Mononuclear cell (primary cell): Measurements from ENCODE around the gene PRRC2A. TPM values are rescaled to one million over a fixed set of nuclear protein-coding genes. Genes with fewer than 3 reads are reported as not detected.

ENCODE experiments used
- H3K27me3 ChIP-seq: 2 replicates; pipeline ENCODE4 v1.6.0; 2011; ENCODE audit warnings: low read length, control low read depth; ENCODE audit not compliant: insufficient read depth
- H3K4me1 ChIP-seq: 2 replicates; pipeline ENCODE4 v1.5.1; 2011; ENCODE audit warnings: mild to moderate bottlenecking, low read length, control low read depth; ENCODE audit not compliant: insufficient read depth
- H3K4me3 ChIP-seq: 2 replicates; pipeline ENCODE4 v1.5.1; 2011; ENCODE audit warnings: mild to moderate bottlenecking, low read length, moderate library complexity
- H3K9me3 ChIP-seq: 2 replicates; pipeline ENCODE4 v1.5.1; 2011; ENCODE audit warnings: low read depth, mild to moderate bottlenecking, control low read depth, low read length
- total RNA-seq: library from RNA; depleted of rRNA; stranded (reverse); fragments of >200 nt; gene quantifications from one replicate; pipeline ENCODE4 v1.2.3, GENCODE V29; 2012

PRRC2A gene
- total RNA-seq, 1 donor = 67.0 TPM

DNA sequence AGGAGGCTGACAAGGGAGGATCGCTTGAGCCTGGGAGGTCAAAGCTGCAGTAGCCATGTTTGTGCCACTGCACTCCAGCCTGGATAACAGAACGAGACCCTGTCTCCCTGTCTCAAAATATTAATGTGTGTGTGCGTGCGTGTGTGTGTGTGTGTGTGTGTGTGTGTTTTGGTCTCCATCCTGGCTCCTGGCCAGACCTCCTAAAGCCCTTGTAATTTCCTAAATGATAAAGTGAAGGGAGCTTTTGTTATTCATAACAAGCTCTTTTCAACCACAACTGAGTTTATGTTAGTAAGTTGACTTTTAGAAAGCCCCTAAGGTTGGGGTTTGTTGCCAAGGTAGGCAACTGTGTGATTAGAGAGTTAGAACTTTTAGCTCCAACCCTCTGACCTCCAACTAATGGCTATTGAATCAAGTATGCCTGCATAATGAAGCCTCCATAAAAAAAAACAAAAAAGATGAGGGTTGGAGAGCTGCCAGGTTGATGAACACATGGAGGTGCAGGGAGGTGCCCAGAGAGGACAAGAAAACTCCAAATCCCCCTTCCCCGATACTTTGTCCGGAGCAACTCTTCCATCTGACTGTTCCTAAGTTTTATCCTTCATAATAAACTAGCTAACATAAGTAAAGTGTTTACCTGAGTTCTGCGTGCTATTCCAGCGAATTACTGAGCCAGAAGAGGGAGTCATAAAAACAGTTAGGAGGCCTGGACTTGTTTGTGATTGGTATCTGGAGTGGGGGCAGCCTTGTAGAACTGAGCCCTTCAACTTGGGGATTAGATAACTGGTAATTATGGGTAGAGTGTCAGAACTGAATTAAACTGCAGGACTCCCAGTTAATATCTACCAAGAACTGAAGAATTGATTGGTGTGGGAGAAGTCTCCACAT is 10.8 kb upstream of the PRRC2A start:
- no peaks in the 10 kb centered on the region for H3K27me3 ChIP-seq
- peaks cover 21% of the 10 kb centered on the region for H3K4me1 ChIP-seq
- H3K9me3 ChIP-seq = no peaks in the 10 kb centered on the region
- no peak overlapping the region for H3K4me3 ChIP-seq

DNA sequence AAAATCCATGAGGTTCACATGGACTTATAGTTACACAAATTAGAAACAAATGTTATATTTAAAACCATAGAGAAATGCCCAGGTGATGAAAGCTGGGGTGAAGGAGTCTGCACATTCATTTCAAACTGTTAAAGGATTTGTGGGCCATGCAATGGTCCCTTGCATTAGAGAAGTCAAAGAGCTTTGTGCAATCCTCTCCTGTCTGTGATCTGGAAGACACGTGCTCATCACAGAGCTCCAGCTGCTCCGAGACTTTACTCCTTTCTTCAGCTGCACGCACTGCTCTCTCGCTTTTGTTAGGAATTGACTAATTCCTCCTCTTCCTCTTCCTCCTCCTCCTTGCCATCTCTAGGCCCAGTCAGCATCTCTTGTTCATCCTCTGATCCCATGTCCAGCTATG is 9.5 kb upstream of the PRRC2A start:
- no peaks in the 10 kb centered on the region for H3K9me3 ChIP-seq
- no peak overlapping the region for H3K4me3 ChIP-seq
- H3K4me1 ChIP-seq = peaks cover 33% of the 10 kb centered on the region
- no peaks in the 10 kb centered on the region for H3K27me3 ChIP-seq

DNA sequence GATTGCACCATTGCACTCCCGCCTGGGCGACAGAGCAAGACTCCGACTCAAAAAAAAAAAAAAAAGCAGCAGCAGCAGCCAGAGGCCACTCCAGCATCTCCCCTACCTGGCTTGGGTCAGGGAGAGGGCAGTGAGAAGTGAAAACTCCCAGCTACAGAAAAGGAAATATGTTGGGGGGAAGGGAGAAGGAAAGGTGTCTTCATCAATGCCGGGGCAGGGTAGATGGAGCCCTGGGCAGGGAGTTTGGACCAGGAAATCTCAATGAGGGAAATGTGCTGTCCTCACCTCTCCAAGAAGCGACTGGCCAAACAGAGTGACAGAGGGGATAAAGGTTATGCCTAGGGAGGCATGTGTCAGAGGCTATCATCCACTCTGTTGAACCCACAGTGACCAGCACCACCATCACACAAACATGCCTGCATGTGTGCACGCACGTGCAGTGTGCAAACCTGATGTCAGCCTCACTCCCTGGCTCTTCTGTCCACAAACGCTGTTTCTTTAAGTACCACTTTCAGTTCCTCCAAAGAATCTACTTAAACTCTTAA is 6.4 kb upstream of the PRRC2A start:
- no peak overlapping the region for H3K4me3 ChIP-seq
- no peaks in the 10 kb centered on the region for H3K9me3 ChIP-seq
- peaks cover 55% of the 10 kb centered on the region for H3K4me1 ChIP-seq
- H3K27me3 ChIP-seq = no peaks in the 10 kb centered on the region

DNA sequence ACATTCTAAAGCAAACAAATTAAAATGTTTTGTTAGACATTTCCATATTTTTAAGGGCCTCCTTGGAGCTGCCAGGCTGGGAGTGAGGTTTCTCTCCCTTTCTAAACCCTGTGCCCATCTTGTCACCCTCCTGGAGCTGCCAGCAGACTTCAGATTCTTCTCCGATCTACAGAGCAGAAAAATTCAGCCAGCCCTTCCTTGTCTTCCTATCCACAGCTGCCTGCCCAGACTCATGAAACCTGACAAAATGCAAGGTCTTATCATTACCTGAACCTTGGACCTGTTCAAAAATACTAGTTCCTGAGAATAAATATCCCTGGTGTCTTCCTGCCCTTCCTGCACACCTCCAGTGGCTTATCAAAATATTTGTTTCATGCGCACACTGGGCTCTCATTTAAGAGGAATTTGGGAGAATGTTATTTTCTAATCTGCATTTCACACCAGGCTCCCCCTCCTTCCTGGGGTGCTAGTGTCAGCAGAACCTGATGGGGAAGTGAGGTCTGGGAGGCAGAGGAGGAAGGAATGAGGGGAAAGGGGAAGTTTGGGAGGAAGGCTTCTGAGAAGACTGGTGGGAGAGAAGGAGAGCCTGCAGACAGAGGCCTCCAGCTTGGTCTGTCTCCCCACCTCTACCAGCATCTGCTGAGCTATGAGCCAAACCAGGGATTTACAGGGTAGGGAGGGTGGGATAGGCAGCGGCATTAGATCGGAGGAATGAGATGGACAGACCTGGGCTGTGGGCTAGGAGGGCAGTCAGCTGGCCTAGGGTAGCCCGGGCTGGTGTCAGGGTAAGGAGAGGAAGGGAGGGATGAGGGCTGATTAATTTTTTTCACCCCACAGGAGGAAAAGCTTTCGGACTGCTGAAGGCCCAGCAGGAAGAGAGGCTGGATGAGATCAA is 5.6 kb upstream of the PRRC2A start, which contains the start of gene AIF1:
AIF1 (plus strand) TSS at position 551 of the 895 bp plus-strand sequence; CDS start at position 647, 96 bp downstream.
- H3K4me1 ChIP-seq = peaks cover 61% of the 10 kb centered on the region
- no peaks in the 10 kb centered on the region for H3K9me3 ChIP-seq
- H3K4me3 ChIP-seq = peak within 1 kb of the TSS; percentile 60
- H3K27me3 ChIP-seq = no peaks in the 10 kb centered on the region

GRCh38 chr6:31615748-31616147 is 4.8 kb upstream of the PRRC2A start:
- Histone ChIP-seq H3K4me3 (peak overlapping the region; percentile 60), H3K4me1 (peaks cover 60% of the 10 kb centered on the region), H3K27me3 (no peaks in the 10 kb centered on the region), H3K9me3 (no peaks in the 10 kb centered on the region)

GRCh38 chr6:31617010-31617409 is 3.5 kb upstream of the PRRC2A start:
- no peaks in the 10 kb centered on the region for H3K27me3 ChIP-seq
- no peak overlapping the region for H3K4me3 ChIP-seq
- peaks cover 67% of the 10 kb centered on the region for H3K4me1 ChIP-seq
- no peaks in the 10 kb centered on the region for H3K9me3 ChIP-seq

- peaks cover 63% of the 10 kb centered on the region for H3K4me1 ChIP-seq
- H3K4me3 ChIP-seq = peak overlapping the region; percentile 77
These were observed 520 bp upstream of the PRRC2A start for GRCh38 chr6:31619805-31620585.

DNA sequence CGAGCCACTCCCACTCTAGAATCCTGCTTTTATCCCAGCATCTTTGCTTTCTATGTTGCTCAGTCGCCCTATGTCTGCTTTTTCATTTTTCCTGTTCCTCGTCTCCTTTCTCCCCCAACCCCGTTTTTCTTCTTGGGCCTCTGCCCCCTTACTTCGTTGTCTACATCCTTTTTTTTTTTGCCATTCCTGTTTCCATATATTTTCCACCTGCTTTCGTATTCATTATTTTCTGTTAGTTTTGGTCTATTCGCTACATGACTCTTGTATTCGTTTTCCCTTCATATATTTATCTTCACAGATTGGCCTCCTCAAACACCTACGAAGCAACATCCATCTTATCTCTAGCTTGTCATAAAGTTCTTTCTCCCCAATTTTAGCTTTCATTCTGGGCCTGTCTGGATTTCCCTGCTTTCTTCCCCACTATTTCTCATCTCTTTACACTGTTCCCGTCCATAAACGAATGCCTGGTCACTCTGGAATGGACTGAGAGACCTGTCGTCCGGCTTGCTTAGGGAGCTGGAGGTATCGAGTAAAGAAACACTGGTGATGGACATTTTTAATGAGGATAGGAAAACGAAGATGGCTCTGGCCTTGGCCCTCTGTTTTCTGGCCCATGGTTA is 915 bp downstream of the PRRC2A start:
- Histone ChIP-seq H3K4me1 (peaks cover 48% of the 10 kb centered on the region), H3K27me3 (no peaks in the 10 kb centered on the region), H3K4me3 (peak overlapping the region; percentile 77), H3K9me3 (no peaks in the 10 kb centered on the region)

More at GRCh38 chr6:31619805-31620585, 520 bp upstream of the PRRC2A start:
- Histone ChIP-seq H3K27me3 (no peaks in the 10 kb centered on the region), H3K9me3 (no peaks in the 10 kb centered on the region)

- Histone ChIP-seq H3K27me3 (no peaks in the 10 kb centered on the region), H3K4me3 (no peak overlapping the region), H3K4me1 (peaks cover 43% of the 10 kb centered on the region), H3K9me3 (no peaks in the 10 kb centered on the region)
These were observed 1.5 kb downstream of the PRRC2A start for GRCh38 chr6:31621991-31622390.

DNA sequence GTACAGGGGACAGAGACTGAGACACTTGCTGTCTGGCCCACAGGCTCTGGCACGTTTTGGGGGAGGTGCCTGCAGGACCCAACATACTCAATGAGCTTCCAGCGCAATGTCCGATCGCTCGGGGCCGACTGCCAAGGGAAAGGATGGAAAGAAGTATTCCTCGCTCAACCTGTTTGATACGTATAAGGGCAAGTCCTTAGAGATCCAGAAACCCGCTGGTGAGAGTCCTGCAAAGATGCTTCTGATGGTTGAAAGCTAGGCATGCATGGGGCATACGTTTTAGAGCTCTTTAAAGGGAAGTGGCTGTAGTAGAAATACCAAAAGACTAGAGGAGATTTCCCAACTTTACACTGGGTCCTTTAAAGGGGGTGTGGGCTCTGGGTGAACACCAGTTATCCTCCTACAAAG is 2.2 kb downstream of the PRRC2A start:
- Histone ChIP-seq H3K4me3 (no peak overlapping the region), H3K9me3 (no peaks in the 10 kb centered on the region), H3K27me3 (no peaks in the 10 kb centered on the region), H3K4me1 (peaks cover 37% of the 10 kb centered on the region)

- no peaks in the 10 kb centered on the region for H3K27me3 ChIP-seq
- H3K4me3 ChIP-seq = no peak overlapping the region
- H3K9me3 ChIP-seq = no peaks in the 10 kb centered on the region
- H3K4me1 ChIP-seq = peaks cover 31% of the 10 kb centered on the region
These were observed 3.6 kb downstream of the PRRC2A start for GRCh38 chr6:31624070-31624469.

GRCh38 chr6:31626952-31627351 is 6.4 kb downstream of the PRRC2A start:
- Histone ChIP-seq H3K4me1 (peaks cover 15% of the 10 kb centered on the region), H3K9me3 (no peaks in the 10 kb centered on the region), H3K4me3 (no peak overlapping the region), H3K27me3 (no peaks in the 10 kb centered on the region)

GRCh38 chr6:31627690-31628287 is 7.3 kb downstream of the PRRC2A start:
- H3K4me3 ChIP-seq = no peak overlapping the region
- peaks cover 7% of the 10 kb centered on the region for H3K4me1 ChIP-seq
- no peaks in the 10 kb centered on the region for H3K9me3 ChIP-seq
- H3K27me3 ChIP-seq = no peaks in the 10 kb centered on the region

- no peaks in the 10 kb centered on the region for H3K9me3 ChIP-seq
- no peaks in the 10 kb centered on the region for H3K27me3 ChIP-seq
These were observed 8.5 kb downstream of the PRRC2A start for GRCh38 chr6:31629014-31629413.

More at GRCh38 chr6:31629014-31629413, 8.5 kb downstream of the PRRC2A start:
- H3K4me3 ChIP-seq = no peak overlapping the region
- no peaks in the 10 kb centered on the region for H3K4me1 ChIP-seq
